Omental fat pad (tissue), 4 donors: ENCODE results near the gene GPX7. TPM values are rescaled to one million over a fixed set of nuclear protein-coding genes. Genes with fewer than 3 reads are reported as not detected.

Experiments
- ATAC-seq: fragments of 150-250 bp; one replicate; pipeline ENCODE4 v1.9.1; 2016; ENCODE audit warnings: mild to moderate bottlenecking, moderate library complexity; ENCODE audit not compliant: low FRiP score
- DNase-seq: peaks from one replicate; pipeline ENCODE4 v3.0.0-alpha.2; 2019; ENCODE audit warnings: low spot score
- CTCF ChIP-seq, 3 donors: fragments of 450-650 bp; IDR thresholded peaks; one replicate each; pipeline ENCODE4 v1.5.1; 2016 to 2017; ENCODE audit warnings: antibody characterized with exemption in 3 of 3, mild to moderate bottlenecking in 3 of 3, moderate library complexity in 2 of 3
- total RNA-seq, 4 donors: library from RNA; depleted of rRNA; stranded (reverse); fragments of >200 nt; gene quantifications; one replicate each; pipeline ENCODE4 v1.1.0, GENCODE V29; 2016

Gene GPX7
- total RNA-seq, 4 donors from 2014 or later, result 8.6 to 23.0 (median 16.3) TPM

- TF ChIP-seq CTCF (IDR thresholded peaks at IDR 0.05), result no peak
- DNase-seq (no peak), ATAC-seq (no peak)
Measured at GRCh38 chr1:52627028-52627427, 24.9 kb downstream of the GPX7 start.

DNA sequence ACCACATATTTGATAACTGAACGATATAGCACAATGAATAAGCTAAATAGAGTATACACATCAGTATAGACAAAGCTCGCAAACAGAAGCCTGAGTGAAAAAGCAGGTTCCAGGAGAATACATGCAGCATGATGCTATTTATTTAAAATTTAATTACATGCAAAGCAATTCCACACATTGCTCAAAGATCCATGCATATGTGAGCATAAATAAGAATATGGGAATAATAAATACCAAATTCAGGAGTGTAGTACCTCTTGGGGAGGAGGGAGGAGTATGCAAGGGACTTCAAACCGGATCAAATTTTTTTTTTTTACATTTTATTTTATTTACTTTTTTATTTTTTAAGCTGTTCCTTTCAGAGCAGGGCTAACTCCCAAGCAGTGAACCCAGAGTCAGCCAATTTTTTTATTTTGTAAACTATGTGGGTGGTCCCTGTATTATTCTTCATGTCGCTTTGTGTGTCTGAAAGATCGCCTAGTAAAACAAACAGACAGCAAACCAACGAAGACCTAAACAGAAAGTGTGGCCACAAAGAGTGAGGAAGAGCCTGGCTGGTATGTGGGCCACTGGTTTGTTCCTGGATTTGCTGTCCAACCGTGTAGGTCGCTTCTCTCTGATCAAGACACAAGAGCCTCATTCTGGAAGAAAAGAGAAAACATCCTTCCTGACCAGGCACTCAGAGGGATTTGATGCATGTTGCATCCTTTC lies 26.6 kb downstream of the GPX7 start:
- TF ChIP-seq CTCF (IDR thresholded peaks at IDR 0.05), result no peak
- no peak for DNase-seq
- ATAC-seq, result no peak

GRCh38 chr1:52629325-52629643 lies 27.1 kb downstream of the GPX7 start:
- ATAC-seq, result no peak
- no peak for DNase-seq
- no peak for TF ChIP-seq CTCF (IDR thresholded peaks at IDR 0.05)

DNA sequence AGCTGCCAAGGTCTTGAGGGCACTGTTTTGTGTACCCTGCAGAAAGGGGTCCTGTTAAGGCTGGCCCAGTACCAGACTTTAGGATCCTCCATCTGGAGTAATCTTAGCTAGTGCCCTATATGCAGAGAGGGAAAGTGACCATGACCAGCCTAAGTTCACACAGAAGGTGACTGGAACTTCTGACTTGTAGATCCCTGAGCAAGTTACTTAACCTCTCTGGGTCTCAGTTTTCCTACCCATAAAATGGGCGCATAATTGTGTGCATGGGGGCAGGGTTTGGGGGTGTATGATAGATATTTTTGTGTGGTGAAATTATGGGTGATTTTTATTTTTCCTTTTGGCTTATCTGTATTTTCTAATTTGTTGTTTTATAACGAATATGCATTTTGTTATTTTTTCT lies 27.5 kb downstream of the GPX7 start:
- no peak for TF ChIP-seq CTCF (IDR thresholded peaks at IDR 0.05)
- no peak for ATAC-seq
- DNase-seq, result no peak

GRCh38 chr1:52631759-52632331 lies 29.7 kb downstream of the GPX7 start:
- DNase-seq (no peak), ATAC-seq (no peak)
- no peak for TF ChIP-seq CTCF (IDR thresholded peaks at IDR 0.05)

GRCh38 chr1:52632732-52633290 lies 30.6 kb downstream of the GPX7 start, which contains the start of gene SHISAL2A:
Gene SHISAL2A, plus strand, starts transcription at chr1:52633168. Its CDS starts 326 bp downstream, at chr1:52633494.
- peak; percentile 35 for ATAC-seq
- no peak for TF ChIP-seq CTCF (IDR thresholded peaks at IDR 0.05)
- no peak for DNase-seq

GRCh38 chr1:52633291-52633754 lies 31.2 kb downstream of the GPX7 start:
- DNase-seq, result no peak
- no peak for TF ChIP-seq CTCF (IDR thresholded peaks at IDR 0.05)
- ATAC-seq, result peak; percentile 12
